GM19193 (cell line): ENCODE results near the gene RAB39B.

Experiments
- POLR2A ChIP-seq: IDR thresholded peaks from 4 replicates; pipeline ENCODE4 v1.6.1; 2011; ENCODE audit not compliant: insufficient read depth, insufficient read length; ENCODE audit errors: extremely low read depth

Gene RAB39B

GRCh38 chrX:155221351-155221750 is 42.9 kb downstream of the RAB39B start:
- TF ChIP-seq POLR2A, result no peak

DNA sequence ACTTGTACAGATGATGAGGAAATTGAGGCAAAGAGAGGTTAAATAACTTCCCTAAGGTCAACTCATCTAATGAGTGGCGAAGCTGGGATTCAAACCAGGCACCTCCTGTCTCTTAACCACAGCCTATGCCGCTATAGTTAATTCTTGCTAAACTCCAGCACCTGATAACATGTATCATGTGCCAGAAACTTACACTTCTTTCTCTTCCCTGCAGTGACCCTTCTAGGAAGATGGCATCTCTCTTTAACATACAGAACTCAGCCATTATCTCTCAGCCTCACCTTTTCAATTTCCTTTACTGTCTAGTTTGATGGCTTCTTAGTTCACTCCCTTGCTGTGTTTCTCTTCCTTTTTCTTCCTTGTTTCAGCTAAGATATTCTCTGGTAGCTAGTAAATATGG is 45.5 kb downstream of the RAB39B start:
- no peak for TF ChIP-seq POLR2A

DNA sequence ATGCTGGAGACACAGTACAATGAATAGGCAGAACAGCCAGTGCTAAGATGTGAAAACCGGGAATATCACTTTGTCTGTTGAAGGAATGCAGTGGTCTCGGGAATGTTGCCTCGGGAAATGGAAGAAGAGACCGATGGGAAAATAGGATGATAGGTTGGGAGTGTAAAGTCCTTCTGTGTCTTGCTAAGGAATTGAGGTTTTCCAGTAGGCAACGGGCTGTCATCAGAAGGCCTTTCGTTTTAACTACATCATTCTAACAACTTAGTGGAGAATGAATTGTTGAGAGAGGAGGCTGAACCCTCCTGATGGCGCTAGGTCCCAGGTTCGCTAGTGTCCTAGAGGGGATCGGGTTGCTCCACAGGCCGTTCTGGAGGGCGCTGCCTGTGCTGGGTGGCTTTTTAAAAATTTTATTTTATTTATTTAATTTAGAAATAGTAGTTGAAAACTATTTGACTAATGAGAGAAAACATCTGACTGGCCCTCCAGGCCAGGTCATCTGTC is 47.3 kb downstream of the RAB39B start:
- no peak for TF ChIP-seq POLR2A

- TF ChIP-seq POLR2A, result peak; percentile 66
These were observed 47.9 kb downstream of the RAB39B start, which contains the start of gene VBP1 for GRCh38 chrX:155216179-155216939. TSS of gene VBP1 (plus strand) at chrX:155216460. CDS start at chrX:155216483, 23 bp downstream.

- TF ChIP-seq POLR2A, result no peak
These were observed 48.7 kb downstream of the RAB39B start for GRCh38 chrX:155215443-155216178.

GRCh38 chrX:155213731-155214130 is 50.6 kb downstream of the RAB39B start:
- TF ChIP-seq POLR2A, result no peak

DNA sequence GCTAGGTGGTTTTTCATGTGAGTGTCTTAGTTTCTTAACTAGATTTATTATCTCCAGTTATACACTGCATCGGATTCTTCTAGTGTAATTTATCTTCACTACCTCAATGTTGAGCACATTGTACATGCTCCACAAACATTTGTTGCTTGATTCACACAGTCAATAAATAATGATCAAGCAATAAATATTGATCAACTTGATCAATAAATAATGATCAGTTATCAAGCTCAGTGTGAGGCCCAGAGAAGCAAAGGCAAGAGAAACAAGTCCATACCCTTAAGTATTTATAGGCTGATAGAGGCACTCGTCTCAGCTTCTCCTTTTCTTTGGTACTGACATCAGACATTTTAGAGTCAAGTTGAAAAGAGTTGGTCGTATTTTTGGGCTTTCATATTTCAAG is 53.1 kb downstream of the RAB39B start:
- TF ChIP-seq POLR2A, result no peak
